Measurements from ENCODE around the gene RERE.

GRCh38 chr1:8754993-8755392, 62.4 kb downstream of the RERE start:
- TF ChIP-seq FOXM1 (IDR thresholded peaks at IDR 0.05; ENCODE audit: borderline replicate concordance, low read depth) (no peak), YY1 (IDR thresholded peaks at IDR 0.05; ENCODE audit: low read depth) (no peak), EP300 (IDR thresholded peaks at IDR 0.05; ENCODE audit: borderline replicate concordance) (no peak), RAD21 (IDR thresholded peaks at IDR 0.05; ENCODE audit: low read depth) (no peak), CEBPB (IDR thresholded peaks at IDR 0.05) (no peak), MAX (IDR thresholded peaks at IDR 0.05) (no peak), REST (IDR thresholded peaks at IDR 0.05; ENCODE audit: low read depth) (no peak)

Data from Ishikawa (cell line).